ENCODE results near the gene ARHGAP6.

DNA sequence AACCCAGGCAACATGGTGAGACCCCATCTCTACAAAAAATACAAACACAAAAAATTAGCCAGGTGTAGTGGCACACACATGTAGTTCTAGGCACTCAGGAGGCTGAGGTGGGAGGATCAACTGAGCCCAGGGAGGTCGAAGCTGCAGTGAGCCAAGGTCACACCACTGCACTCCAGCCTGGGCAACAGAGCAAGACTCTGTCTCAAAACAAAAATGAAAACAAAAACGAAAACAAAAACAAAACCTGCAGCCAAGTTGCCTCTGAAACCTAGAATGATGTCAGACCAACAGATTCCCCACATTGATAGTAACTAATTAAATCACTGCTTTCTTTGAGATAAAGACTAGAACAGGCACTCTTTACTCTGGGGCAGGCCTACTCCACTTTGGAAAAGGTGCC lies 268.0 kb downstream of the ARHGAP6 start:
- TF ChIP-seq, protein P1, sequence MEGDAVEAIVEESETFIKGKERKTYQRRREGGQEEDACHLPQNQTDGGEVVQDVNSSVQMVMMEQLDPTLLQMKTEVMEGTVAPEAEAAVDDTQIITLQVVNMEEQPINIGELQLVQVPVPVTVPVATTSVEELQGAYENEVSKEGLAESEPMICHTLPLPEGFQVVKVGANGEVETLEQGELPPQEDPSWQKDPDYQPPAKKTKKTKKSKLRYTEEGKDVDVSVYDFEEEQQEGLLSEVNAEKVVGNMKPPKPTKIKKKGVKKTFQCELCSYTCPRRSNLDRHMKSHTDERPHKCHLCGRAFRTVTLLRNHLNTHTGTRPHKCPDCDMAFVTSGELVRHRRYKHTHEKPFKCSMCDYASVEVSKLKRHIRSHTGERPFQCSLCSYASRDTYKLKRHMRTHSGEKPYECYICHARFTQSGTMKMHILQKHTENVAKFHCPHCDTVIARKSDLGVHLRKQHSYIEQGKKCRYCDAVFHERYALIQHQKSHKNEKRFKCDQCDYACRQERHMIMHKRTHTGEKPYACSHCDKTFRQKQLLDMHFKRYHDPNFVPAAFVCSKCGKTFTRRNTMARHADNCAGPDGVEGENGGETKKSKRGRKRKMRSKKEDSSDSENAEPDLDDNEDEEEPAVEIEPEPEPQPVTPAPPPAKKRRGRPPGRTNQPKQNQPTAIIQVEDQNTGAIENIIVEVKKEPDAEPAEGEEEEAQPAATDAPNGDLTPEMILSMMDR (IDR thresholded peaks at IDR 0.05): no peak
- no peak for TF ChIP-seq POLR2A (IDR thresholded peaks at IDR 0.05)

Measured in uterus (tissue), 2 donors.